WI38 (cell line): Measurements from ENCODE around the gene FBXO31.
A peak's percentile ranks its signal among the peaks of the same experiment; 100 is the strongest.

Experiments
- H3K4me3 ChIP-seq: 2 replicates; pipeline ENCODE4 v1.5.1; 2011; ENCODE audit warnings: low read depth, mild to moderate bottlenecking, control low read depth, low read length
- TF ChIP-seq, protein P1 (sequence below): IDR thresholded peaks from 2 replicates; pipeline ENCODE4 v1.5.1; 2012; ENCODE audit warnings: low read depth, mild to moderate bottlenecking, control low read depth, low read length

The FBXO31 gene

DNA sequence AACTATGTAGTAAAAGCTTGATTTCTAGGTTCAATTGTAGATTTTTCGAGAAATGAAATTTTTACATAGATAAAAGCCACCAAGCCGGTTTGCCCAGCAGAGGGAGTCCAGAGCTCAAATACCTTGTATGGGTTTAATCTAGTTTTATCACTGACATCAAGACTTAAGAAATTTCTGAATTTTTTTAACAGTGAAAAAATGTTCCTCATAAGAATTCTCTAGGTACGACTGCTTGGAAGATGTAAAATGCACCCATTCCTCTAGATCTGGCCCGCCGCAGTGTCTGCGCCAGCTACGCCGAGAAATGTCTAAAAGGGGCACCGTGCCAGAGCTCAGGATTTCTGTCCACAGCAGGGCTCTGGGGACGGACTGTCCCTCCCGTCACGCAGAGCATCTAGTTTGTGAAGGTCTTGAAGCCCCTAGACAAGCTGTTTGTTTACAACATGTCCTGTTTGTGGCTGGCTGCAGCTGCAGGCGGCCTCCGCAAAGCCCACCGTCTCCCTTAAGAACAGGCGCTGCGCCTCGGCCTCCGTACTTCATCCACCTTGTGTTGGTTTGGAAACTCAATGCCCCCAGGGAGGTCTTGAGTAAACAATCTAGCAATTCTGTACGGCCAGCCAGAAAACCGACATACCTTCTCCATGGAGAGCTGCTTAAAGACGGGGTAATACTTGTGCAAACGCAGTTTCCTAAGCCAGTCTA, 33.4 kb upstream of the FBXO31 start:
- H3K4me3 ChIP-seq, result no peak overlapping the region
- TF ChIP-seq, protein P1, sequence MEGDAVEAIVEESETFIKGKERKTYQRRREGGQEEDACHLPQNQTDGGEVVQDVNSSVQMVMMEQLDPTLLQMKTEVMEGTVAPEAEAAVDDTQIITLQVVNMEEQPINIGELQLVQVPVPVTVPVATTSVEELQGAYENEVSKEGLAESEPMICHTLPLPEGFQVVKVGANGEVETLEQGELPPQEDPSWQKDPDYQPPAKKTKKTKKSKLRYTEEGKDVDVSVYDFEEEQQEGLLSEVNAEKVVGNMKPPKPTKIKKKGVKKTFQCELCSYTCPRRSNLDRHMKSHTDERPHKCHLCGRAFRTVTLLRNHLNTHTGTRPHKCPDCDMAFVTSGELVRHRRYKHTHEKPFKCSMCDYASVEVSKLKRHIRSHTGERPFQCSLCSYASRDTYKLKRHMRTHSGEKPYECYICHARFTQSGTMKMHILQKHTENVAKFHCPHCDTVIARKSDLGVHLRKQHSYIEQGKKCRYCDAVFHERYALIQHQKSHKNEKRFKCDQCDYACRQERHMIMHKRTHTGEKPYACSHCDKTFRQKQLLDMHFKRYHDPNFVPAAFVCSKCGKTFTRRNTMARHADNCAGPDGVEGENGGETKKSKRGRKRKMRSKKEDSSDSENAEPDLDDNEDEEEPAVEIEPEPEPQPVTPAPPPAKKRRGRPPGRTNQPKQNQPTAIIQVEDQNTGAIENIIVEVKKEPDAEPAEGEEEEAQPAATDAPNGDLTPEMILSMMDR, result peak; percentile 61

DNA sequence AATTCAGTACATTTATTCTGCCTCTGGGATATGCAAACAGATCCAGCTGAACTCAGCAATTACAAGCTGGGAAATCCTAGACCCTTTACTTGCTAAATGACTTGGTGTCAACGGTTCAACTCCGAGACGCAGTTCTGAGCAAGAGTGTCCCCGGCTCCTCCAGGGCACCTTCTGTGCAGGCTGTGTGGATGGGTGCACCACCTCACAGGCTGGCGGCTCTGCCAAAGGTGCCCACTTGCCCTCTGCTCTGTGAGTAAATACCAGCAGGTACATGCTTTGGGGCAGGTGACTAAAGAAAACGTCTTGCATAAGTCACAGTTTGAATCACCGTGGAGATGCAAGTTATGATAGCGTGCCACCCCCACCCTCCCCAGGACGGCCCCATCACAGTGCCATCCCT, 31.9 kb upstream of the FBXO31 start:
- H3K4me3 ChIP-seq, result no peak overlapping the region
- TF ChIP-seq, protein P1, result no peak

DNA sequence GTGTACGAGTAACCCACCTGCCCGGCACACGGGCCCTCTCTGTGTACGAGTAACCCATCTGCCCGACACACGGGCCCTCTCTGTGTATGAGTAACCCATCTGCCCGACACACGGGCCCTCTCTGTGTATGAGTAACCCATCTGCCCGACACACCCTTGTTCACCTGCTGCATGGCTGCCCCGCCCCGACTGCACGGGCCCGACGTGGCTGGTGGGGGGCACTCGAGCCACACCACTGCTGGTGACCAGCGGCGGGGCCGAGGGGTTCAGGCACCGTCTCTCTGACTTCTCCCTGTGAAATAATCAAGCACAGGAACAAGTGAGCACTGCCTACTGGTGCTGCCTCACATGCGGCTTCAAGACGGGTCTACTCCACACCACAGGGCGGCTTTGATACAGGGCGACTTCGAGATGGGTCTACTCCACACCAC, 30.7 kb upstream of the FBXO31 start:
- TF ChIP-seq, protein P1, result no peak

DNA sequence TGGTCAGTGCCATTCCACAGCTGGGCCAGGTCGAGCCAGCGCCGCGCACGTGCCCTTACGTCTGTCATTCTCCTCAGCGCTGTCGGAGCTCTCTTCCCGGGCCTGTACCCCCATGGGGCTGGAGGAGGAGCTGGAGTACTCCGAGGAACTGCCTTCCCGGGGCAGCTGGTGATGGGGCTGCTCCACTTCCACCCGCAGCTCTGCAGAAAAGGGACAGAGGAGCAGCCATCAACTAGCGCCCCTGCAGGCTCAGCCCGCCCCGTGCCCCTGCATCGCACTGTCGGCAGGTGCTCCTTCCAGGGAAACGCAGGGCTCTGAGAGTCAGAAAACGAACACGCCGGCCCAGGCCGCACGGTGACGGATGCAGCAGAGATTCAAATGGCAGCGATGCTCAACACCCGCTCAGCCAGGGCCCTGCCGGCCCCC, 29.4 kb upstream of the FBXO31 start:
- no peak overlapping the region for H3K4me3 ChIP-seq
- TF ChIP-seq, protein P1, result no peak

More for the DNA sequence above, 30.7 kb upstream of the FBXO31 start:
- no peak overlapping the region for H3K4me3 ChIP-seq

DNA sequence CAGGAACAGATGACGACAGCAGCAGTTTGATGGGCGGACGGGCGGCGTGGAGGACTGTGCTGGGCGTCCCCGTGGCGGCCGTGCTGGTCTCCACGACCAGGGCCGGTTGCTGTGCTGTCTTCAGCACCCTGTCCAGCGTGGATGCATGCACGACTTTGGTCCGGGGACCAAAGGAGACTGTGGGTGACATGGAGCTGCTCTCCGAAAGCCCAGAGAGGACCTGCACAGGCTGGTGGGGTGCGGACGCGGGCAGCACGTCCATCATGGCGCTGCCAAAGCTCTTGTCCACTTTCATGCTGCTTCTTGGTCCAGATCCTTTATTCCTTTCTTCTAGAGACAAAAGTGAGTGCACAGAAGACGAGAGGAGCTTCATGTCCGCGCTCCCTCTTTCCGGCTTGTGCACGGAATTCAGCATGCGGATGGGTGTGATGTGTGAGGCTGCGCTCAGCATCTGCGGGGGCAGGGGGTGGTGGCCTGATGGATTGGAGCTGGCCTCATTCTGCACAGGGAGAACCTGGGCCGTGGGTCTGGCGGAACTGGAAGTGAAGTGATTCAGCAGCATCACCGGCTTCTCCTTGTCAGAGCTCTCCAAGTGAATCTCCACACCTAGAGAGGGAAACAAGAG, 28.9 kb upstream of the FBXO31 start:
- TF ChIP-seq, protein P1, result no peak
- H3K4me3 ChIP-seq, result no peak overlapping the region

DNA sequence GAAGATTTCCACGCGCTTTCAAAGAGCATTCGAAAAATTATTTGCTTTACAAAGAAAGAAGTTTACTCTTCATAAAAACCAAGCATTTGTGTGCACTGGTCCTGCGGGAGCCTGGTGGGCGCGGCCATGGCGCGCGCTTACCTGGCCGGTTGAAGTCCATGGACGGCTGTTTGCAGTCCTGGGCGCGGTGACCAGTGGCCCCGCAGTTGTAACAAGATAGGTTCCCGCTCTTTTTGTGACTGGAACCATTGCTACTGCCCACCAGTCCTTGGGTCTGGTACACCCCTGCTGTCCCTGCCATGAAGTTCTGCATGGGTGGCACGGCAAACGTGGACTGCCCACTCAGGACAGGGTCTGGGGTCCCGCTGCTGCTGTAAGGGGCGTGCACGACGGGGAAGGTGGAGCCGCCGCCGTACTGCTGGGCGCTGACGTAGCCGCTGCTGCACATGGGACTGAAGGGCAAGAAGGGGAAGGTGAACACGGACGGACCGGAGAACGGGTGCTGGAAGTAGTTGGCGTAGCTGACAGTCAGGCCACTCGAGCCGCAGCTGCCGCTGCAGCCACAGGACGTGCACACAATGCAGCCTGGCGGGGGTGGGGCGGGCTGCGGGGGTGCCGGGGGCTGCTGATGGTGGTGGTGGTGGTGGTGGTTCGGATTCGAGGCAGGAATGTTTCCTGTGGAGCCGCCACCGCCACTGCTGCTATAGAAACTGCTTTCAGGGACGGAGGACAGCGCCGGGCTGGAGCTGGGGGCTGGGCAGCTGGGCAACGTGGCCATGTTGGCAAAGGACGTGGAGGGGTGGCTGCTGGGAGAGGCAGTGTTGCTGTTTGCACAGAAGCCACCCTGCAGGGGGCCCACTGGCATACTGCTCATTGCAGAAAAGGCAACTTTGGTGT, 28.0 kb upstream of the FBXO31 start:
- TF ChIP-seq, protein P1, result no peak
- H3K4me3 ChIP-seq, result no peak overlapping the region

DNA sequence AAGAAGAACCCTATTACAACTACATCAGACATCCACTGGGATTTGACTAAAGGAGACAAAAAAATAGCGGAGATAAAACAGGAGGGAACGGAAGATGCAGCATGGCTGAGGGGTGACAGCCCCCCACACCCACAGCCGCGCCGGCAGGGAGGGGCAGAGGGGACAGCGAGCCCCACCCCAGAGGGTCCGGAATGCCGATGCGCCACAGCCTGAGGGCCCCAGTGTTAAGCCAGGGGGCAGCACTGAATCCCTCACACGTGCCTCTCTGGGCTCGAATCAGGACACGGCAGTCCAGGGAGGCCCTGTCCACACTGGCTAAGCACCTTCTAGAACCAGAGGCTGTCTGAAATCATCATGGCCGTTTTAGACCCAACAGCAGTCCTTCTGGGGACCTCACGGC, 27.4 kb upstream of the FBXO31 start:
- no peak overlapping the region for H3K4me3 ChIP-seq
- TF ChIP-seq, protein P1, result no peak
